GM10248 (cell line): ENCODE measurements around the gene TMEM154.

ENCODE experiments used
- CTCF ChIA-PET: fragments of 300-600 bp; sonication (Branson Sonifier 250); formaldehyde crosslinking; extraction: SDS; loops from one replicate; lab custom pipeline; 2021; ENCODE audit warnings: antibody characterized with exemption; lab: Yijun Ruan, JAX
- POLR2A ChIA-PET: fragments of 350-650 bp; sonication (Branson Sonifier 250); formaldehyde crosslinking; extraction: SDS; loops from one replicate; lab custom pipeline; 2020; ENCODE audit warnings: antibody characterized with exemption; lab: Yijun Ruan, JAX
- DNase-seq: peaks from one replicate; pipeline ENCODE4 v3.0.0; 2012; ENCODE audit errors: extremely low spot score
- CTCF ChIP-seq: IDR thresholded peaks from 2 replicates; pipeline ENCODE4 v1.5.1; 2012; ENCODE audit warnings: mild to moderate bottlenecking, low read depth; ENCODE audit errors: extremely low read depth, missing control alignments, control extremely low read depth

Gene TMEM154

DNA sequence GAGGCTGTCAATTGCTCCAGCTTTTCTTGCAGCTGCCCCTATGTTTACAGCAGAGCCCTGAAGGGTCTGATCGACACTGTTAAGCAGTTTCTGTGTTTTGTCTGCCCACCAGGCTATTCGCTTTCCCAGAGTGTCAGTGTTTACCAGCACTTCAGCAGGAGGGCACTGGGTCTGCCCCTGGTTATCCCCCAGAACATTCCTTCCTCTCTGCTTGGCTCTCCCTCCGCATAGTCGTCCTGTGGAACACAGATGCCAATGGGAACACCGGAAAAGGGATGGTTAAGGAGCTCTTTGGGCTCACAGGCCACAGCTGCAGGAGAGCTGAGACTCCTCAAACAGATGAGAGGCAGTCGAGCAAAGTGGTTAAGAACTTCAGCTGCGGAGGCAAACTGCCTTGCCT is 72.6 kb downstream of the TMEM154 start:
- CTCF ChIA-PET: interaction anchor here (1.4 to 1.5 kb wide), 2 partner anchors 22 to 33 kb away, joined by 5 read pairs; no protein-coding TSS in a partner anchor
- DNase-seq: no peak
- POLR2A ChIA-PET: no interaction called here
- TF ChIP-seq CTCF: no peak

DNA sequence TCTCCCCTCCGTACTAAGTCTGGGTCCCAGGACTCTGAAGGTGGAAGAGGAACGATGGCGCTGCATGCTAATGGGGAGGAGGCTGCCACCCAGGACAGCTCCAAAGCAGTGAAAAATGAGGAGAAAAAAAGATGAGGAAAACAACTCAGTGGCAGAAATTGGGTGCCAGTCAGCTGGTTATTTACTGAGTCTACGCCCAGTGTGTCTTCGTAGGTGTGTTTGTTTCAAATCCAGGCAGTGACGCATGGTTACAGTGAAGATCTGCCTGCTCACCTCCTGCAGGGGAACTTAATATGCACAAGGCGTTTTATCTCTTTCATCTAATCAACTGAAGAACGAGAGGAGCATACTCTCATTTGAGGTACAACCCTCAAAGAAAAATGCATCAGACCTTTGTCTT is 73.0 kb downstream of the TMEM154 start:
- no peak for DNase-seq
- CTCF ChIA-PET: interaction anchor here (1.4 kb wide), 1 partner anchor 33 kb away, joined by 5 read pairs; no protein-coding TSS in a partner anchor
- POLR2A ChIA-PET: no interaction called here
- no peak for TF ChIP-seq CTCF

DNA sequence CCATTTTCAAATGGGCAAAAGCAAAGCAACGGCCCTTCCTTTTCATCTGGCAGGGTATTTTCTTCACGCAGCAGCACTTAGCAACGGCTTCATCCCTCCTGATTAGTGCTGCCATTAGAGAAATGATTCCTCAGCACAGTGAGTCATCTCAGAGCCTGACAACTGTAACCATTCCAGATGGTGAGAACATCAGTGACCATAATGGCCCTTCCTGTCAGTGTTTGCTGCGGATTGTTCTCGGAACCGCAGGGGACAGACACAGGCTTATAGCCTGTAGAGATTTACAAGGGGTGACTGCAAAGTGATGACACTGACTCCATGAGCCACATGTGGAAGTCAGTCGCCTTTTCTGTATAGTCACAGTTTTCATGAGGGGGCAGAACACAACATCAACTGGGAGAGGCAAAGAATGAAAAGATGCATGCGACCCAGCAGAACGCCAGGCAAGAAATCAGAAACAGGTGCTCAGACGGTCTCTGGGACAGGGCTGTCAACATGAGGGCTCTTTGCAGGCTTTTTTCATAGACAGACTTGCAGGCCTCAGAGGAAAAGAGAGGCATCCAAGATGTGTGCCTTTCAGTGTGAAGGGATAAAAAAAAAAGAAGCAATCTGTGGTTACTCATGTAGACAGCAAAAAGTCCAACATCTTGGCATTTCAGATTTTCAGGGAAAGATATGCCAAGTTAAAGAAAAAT is 74.0 kb downstream of the TMEM154 start:
- no peak for TF ChIP-seq CTCF
- no peak for DNase-seq
- CTCF ChIA-PET: interaction anchor here (3.8 kb wide), 1 partner anchor 16 kb away, joined by 11 read pairs; no protein-coding TSS in a partner anchor
- POLR2A ChIA-PET: interaction anchor here (0.6 kb wide), 1 partner anchor 70 kb away, joined by 3 read pairs; the partner anchor contains the start of gene FBXW7

GRCh38 chr4:152605031-152605430 is 74.8 kb downstream of the TMEM154 start:
- CTCF ChIA-PET: interaction anchor here (3.8 kb wide), 1 partner anchor 16 kb away, joined by 11 read pairs; no protein-coding TSS in a partner anchor
- POLR2A ChIA-PET: no interaction called here
- no peak for TF ChIP-seq CTCF
- DNase-seq: no peak

GRCh38 chr4:152601156-152601555 is 78.6 kb downstream of the TMEM154 start:
- CTCF ChIA-PET: no interaction called here
- DNase-seq: no peak
- POLR2A ChIA-PET: no interaction called here
- no peak for TF ChIP-seq CTCF

DNA sequence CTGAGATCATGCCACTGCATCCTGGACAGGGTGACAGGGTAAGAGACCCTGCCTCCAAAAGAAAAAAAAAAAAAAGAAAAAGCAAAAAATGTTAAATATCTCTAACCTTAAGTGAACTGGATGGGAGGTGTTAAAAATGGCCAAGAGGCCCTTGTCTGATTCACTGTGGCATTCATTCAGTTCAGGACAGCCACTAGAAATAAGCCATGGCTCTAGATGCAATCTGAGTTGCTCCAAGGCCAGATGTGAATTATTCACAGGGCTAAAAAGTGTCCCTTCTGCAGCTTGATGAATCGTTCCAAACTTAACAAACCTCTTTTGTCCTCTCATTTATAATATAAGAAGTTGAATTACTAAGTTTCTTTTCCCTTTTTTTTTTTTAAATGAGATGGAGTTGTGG is 80.2 kb downstream of the TMEM154 start:
- no peak for TF ChIP-seq CTCF
- no peak for DNase-seq
- ChIA-PET CTCF (interaction anchor here (1.1 to 1.4 kb wide), 2 partner anchors 41 to 45 kb away, joined by 3 to 4 read pairs; no protein-coding TSS in a partner anchor), POLR2A (no interaction called here)
